CD4-positive, alpha-beta T cell treated with Interferon gamma for 1 hour (primary cell): ENCODE results near the gene CCSER1.
"Not testable (repeated sequence)": the region's sequence is repeated elsewhere in the genome, so short reads cannot be mapped to it uniquely, and the experiment has no call there.

Experiments
- DNase-seq: peaks from one replicate; pipeline ENCODE4 v3.0.0-alpha.2; 2020

Gene CCSER1

DNA sequence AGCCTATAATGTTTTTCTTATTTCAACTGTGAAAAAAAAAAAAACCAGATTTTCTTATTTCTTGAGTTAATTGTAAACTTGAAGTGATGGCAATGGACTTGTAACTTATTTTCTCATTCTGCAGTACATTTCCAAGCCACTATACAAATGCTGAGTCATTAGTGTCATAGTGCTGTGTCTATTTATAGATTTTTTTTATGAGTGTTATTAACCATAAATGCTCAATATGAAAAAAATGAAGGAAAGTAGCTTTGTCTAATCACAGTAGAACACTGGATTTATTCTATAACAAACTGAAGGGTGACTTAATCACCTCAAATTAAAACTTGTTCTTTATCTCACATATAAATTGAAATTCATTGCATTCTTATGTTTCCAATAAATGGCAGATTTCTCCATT lies 718.6 kb downstream of the CCSER1 start:
- DNase-seq, result no peak

DNA sequence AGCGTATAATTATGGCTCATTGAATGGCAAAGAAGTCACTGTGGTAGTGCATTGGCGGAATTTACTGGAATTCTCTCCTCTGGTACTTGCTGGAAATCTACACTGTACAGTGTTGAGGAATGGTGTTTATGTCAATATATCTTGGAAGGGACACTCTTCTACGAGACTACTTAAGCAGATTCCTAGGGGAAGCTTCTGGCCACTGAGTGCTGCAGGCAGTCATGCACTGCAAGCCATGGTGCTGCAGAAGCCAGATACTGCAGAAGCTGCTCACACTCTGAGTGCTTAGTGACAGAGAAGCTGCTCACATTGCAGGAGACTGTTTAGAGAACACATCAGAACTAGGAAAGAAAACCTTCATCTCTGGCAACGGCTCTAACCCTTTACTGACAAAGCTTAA lies 725.0 kb downstream of the CCSER1 start:
- DNase-seq, result no peak

DNA sequence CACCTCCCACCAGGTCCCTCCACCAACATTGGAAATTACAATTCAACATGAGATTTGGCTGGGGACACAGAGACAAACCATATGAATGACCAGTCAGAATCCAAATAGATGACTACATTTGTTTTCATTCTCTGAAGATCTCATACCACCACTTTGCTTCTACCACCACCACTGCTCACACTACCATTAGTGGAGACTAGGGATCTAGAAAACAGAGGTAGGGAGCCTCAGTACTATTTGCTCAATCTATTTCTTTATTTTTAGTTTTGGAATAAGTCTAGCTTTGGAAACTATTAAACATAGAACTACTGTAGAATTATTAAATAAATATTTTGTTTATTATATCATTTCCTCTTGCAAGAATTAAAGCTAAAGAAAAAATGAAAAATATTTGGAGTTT lies 727.9 kb downstream of the CCSER1 start:
- no peak for DNase-seq

DNA sequence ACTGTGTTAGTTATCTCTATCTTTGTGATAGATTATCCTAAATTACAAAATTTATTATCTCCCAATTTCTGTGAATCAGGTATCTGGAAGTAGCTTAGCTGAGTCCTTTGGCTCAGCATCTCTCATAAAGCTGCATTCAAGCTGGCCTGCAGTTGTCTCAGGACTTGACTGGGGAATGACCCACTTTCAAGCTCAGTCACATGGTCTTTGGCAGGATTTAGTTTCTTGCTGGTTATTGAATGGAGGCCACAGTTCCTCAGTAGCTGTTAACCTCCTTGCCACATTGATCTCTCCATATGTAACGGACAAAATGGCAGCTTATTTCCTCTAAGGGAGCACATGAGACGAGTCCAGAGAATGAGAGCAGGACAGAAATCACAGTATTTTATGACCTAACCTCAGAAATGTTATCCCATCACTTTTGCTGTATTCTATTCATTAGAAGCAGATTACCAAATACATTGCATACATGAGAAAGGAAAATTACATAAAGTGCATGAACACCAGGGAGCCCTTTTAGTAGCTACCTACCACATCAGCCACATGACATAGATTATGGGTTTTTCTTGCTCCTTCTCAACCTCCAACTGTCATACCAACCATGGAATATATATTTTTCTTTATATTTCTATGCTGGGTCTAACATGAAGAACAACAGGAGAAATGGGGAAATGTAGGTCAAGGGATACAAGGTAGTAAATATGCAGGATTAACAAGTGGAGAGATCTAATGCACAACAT lies 730.1 kb downstream of the CCSER1 start:
- DNase-seq, result no peak

DNA sequence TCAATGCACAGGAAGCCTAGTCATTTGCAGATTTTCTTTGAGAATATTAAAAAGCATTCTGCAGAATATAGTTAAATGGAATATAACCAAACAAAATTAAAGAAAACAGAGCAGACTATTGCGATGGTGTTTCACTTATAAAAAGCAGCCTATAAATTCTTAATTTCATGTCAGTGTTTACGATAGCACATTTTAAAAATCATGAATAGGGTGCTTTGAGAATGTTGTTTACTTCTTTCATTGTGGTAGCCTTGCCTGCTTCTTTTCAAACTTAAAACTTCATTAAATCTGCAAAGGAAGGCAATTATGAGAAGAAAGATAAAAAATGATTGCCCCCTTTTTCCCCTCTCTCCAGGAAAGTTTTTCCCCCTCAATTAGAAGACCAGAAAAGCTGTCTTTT lies 748.6 kb downstream of the CCSER1 start:
- DNase-seq, result no peak

DNA sequence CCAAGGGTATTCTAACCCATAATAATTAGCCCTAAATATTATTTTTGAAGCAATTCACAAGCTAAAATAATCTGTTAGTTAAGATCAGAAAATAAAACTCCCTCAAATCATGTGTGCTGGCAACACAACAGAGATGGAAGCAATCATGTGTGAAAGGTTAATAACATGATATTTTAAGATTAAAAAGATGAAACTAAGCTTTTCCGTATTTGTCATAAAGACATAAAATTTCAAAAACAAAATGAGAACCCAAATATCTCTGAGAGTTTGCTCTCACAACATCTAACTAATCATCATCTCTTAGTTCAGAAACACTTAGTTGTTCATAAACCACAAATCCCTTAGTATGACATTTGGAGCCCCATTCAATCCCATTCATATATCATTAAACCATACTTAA lies 749.1 kb downstream of the CCSER1 start:
- no peak for DNase-seq

DNA sequence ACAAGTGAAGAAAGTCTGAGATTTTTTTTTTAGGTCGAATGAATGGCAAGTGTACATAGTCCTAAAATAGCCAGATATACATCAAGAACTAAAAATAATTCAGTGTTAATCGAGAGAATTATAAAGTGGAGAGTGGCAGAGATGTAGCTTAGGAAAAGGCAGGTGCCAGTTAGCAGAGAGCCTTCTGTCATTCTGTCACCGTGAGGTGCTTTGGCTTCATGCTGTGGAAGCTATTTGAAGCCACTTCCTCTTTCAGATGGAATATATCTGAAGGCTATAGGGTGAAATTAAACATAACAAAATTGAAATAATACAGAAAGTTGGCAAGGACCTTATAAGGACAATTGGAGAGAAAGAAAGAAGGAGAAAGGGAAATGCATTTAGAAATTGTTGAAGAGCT lies 756.3 kb downstream of the CCSER1 start:
- DNase-seq, result no peak

DNA sequence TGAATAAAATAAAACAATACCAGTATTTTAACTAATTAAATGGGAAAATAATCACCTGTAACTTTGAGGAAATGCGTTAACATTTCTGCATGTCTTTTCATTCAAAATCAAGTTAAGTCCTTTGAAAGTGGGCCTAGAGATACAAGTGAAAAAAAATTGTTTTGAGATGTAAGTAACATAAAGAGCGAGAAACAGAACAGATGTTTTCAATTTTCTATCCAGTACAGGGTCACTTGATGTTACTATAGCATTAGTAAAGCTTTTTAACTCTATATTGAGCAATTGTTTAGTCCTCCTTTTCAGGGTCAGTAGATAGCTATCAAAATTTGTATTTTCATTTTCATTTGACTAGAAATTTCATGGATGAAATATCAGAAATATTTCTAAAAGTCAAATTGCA lies 761.4 kb downstream of the CCSER1 start:
- no peak for DNase-seq

DNA sequence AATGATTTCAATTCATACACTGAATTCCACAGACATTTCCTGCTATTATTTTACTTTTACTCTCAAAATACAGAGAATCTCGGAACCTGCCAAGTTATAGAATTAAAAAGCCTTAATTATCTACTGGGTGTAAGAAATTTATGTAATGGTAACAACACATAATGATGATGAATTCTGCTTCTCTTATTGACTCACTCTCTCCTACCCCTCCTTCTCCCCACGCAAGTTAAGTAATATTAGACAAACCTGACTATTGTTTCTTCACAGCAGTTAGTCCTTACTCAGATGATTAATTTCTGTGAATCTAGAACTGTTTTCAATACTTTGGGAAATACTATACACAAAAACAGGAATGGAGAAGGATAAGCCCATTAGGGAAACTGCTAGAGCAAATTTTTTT lies 762.0 kb downstream of the CCSER1 start:
- DNase-seq, result no peak

DNA sequence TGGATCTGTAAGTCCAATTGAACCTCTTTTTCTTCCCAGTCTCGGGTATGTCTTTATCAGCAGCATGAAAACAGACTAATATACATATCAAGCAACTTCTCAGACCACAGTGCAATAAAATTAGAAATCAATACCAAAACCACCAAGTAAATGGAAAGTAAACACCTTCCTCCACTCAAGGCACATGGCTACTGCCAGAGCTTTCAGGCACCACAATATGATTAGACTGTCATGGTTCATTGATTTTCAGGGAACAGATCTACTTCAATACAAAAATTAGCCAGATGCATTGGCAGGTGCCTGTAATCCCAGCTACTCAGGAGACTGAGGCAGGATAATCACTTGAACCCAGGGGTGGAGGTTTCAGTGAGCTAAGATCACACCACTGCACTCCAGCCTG lies 776.2 kb downstream of the CCSER1 start:
- not testable (repeated sequence) for DNase-seq

DNA sequence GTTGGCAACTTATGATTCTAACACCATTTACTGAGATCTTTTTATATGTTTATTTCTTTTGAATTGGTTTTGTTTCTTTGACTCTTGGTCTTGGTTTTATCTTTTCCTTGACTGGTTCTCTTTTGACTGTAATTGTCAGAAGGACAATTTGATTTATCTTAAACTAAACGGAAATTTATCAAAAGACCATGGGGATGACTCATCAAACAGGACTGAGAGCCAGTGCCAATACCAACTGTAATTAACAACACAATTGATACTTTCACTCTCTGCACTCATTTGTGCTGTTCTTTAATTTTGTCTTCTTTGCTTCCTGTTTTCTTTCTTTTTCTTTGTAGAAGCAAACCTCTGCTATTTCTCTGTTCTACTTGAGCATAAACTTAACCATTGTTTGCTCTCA lies 776.8 kb downstream of the CCSER1 start:
- DNase-seq, result no peak

DNA sequence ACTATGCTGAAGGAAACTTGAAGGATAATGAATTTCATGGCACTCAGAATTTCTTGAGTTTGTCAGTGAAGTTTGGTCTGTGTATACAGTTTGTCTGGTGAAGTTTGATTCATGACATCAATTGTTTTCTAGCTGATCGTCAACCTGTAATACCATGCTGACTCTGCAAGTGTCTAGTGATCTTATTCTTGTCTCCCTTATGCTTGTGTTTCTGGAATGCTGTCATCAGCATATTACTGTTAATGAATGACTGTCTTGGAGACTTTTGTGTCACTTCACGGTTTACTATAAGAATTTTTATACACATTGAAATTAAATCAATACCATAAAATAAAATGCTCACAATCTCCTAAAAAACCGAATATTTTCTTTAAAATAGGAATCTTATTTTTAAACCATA lies 779.0 kb downstream of the CCSER1 start:
- no peak for DNase-seq

DNA sequence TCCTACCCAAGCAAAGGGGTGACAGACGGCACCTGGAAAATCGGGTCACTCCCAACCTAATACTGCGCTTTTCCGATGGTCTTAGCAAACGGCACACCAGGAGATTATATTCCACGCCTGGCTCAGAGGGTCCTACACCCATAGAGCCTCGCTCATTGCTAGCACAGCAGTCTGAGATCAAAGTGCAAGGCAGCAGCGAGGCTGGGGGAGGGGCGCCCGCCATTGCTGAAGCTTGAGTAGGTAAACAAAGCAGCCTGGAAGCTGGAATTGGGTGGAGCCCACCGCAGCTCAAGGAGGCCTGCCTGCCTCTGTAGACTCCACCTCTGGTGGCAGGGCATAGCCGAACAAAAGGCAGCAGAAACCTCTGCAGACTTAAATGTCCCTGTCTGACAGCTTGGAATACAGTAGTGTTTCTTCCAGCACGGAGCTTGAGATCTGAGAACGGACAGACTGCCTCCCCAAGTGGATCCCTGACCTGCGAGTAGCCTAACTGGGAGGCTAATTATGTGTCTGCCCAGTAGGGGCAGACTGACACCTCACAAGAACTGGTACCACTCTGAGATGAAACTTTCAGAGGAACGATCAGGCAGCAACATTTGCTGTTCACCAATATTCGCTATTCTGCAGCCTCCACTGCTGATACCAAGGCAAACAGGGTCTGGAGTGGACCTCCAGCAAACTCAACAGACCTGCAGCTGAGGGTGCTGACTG lies 784.7 kb downstream of the CCSER1 start:
- not testable (repeated sequence) for DNase-seq

DNA sequence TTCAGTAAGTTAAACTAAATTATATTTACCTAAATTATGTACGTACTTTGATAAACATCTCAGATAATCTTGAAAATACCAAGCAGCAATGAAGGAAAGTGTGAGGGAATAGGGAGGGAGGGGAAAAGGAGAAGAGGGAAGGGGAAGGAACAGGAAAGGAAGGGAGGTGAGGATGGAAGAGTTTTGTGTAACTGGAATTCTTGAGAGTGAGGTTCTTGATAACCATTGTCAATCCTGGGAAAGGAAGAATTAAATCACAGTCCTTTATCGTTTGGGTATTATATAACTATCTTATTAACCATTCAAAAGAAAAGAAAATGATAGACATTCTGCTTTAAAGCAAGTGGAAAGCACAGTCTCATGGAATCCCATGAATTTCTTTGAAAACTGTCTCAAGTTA lies 795.0 kb downstream of the CCSER1 start:
- DNase-seq, result no peak

DNA sequence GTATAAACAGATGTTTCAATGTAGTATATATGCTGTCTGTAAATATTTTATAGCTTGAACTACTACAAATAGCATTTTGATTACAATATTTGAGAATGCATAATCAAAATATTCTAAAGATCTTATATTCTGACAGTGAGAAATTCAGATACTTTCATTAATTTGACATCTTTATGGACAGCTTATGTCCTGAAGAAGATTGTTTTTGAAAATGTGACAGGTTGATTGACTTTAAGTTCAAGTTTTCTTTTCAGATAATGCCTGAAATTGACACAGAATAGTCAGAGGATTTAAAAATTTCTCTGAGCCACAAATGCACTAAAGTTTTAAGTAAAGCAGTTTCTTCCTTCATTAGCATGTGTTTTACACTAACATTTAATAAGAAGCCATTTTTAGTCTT lies 799.8 kb downstream of the CCSER1 start:
- DNase-seq, result no peak

DNA sequence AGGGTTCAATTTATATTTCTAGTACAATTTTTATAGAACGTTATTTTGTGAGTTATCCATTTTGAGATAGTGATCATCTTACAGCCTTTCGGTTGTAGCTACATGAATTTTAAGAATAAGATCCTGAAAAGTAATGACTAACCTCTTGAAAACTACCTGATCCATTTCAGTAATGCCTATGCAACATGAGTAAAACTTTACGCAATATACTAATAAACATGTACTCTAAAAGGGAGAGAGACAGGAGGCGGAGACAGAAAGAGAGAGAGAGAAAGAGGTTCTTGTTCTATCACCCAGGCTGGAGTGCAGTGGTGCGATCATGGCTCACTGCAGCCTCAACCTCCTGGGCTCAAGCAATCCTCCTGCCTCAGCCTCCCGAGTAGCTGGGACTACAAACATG lies 816.1 kb downstream of the CCSER1 start:
- DNase-seq, result no peak

DNA sequence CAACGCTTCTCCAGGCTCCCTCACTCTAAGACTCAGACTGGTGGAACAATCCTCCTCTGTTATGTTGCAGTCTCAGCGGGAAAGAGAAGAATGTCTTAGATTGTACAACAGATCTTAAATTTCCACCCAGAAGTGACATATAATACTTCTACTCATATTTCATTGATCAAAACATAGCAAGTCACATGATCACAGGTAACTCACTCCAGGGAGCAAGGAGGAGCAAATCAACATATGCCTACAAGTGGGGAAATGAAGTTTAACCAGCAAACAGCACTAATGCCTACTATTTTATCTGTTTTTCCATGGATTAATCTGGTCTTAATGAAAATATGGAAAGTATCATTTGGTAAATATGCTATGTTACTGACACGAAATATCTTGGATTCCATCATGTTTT lies 819.8 kb downstream of the CCSER1 start:
- DNase-seq, result no peak

DNA sequence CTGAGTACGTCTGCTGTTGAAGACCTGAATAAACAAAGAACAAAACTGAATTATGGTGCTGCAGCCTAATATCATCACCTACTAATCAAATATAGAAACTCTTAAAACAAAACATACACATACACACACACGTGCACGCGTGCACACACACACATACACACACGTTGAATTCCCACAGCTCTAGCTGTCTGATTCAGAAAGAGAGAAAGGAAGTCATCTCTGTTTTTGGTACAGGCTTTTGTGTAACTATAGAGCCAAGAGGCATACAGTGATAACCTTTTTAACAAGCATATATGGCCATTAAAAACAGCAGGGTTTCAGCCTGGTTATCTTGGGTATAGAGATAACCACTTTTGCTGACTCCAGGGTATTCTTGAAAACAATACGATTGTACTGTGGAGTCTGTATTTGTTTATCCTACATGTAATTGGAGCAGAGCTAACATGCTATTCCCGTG lies 823.2 kb downstream of the CCSER1 start:
- DNase-seq, result no peak

DNA sequence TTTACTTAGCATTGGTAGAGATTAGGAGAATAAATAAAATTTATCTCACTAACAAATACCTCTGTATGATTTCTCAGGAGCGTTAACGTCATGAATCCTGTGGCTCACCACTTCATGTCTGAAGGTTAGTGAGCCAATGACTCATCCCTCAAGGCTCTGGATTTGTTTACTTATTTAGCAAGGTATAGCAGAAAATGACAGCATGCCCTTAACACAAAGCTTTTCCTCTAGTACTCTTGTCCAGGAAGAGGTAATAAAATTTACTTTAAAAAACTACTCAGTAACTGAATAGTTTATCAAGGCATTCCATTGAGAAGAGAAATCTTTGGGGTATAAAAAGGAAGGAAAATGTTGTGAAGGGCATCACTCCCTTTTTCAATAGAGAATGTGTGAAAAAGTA lies 823.8 kb downstream of the CCSER1 start:
- DNase-seq, result no peak

DNA sequence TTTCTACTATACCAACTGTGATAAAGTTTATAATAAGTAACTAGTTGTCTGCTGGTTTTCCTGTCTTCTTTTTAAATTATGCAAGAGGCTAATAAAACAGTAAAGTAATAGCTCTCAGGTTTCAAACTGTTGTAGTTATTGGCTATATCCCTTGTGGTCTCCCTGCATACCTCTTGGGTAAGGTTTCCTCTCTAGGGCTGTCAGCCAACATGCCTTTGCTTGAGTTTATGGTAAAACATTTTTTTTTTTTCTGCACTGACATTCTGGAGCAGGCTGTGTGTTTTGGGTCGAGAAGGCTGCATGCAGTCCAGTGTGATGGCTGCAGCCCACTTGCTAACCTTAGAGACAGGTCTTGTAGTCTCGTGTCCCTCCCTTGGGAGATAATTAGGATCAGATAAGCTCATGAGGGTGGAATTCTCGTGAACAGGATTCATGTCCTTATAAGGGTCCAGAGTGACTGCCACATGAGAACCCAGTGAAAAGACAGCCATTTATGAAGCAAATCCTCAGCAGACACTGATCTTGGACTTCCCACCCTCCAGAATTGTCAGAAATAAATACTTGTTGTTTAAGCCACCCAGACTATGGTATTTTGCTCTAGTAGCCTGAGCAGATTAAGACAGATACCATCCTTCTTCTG lies 831.2 kb downstream of the CCSER1 start:
- DNase-seq, result no peak

DNA sequence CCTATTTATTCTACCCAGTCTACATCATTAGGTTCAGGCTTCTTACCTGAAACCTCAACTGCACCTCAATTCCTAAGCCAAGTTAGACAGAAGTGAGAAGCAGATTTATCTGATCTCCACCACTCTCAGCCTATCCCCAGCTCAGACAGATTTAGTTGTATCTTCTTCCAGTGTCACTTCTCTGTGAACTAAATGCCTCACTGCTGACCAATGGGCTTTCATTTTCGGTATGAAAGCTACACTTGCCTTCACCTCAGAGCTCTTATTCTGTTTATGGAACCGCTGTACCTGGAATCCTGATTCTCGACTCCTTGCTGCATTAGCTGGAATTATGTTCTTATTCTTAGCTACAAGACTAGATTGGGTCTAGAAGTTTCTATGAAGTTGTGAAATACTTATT lies 833.2 kb downstream of the CCSER1 start:
- DNase-seq, result no peak

DNA sequence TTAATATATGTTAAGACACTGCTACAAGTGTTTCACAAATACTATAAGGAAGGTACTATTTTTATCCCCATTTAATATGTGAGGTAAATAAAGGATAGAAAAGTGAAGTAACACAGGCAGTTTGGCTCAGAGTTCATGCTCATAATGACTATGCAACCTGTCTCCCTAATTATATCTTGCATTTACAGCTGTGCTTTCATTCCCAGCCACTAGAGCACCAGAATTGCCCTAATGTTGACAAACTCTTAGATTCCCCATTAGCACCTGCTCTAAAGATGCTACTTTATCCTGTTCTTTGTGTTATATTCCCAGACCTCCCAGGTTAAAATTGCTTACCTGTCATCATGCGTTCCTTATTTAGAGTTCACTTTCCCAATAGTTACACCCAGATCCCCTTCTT lies 833.6 kb downstream of the CCSER1 start:
- DNase-seq, result no peak

DNA sequence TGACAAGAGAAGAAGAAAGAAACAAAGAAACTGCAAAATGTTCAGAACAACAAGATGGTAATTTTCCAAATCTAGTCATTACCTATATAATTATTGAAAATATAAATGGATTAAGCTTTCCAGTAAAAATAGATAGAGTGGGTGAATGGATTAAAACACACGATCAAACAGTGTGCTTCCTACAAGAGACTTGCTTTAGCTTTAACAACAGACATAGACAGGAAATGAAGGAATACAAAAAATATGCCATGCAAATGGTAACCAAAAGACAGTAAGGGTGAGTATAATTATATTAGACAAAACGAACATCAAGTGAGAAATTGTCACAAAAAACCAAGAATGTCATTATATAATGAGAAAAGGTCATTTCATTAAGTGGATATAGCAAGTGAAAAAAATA lies 842.8 kb downstream of the CCSER1 start:
- DNase-seq, result no peak

DNA sequence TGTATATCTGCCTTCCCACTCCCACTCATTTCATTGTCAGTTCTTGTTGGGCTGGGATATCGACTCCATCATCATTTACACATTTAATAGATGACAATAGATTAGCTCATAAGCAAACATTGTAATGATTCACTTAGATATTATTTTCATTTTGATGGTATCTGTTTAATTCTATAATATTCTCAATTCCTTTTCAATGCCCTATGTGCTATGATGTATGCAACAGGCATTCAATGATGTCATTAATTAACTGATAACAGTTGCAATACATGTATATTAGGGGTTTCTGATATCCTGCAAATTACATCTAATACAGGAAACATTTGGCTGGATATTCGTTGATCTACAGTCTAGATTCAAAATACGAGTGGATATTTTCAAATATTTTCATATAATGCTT lies 850.5 kb downstream of the CCSER1 start:
- DNase-seq, result no peak
